K562 (cell line): ENCODE measurements around the gene IFI6. TPM values are rescaled to one million over a fixed set of nuclear protein-coding genes. Genes with fewer than 3 reads are reported as not detected.

ENCODE experiments used
- ATAC-seq: fragments of 200-7000 bp; cut with Tn5 transposase; 3 replicates; pipeline ENCODE4 v1.9.1; 2020; ENCODE audit warnings: moderate library complexity
- BruUV-seq: library from RNA; stranded (reverse); fragments of 400-500 nt; replicated peaks from 2 replicates; lab custom pipeline; 2021; lab: Mats Ljungman, UMichigan
- CTCF ChIA-PET: fragments of 300-600 bp; formaldehyde crosslinking; extraction: SDS; loops from one replicate; lab custom pipeline; 2021; ENCODE audit warnings: low intra/inter-chr PET ratio; lab: Yijun Ruan, JAX
- POLR2A ChIA-PET: fragments of 300-600, 350-650 bp; sonication (Branson Sonifier 250); formaldehyde crosslinking; extraction: SDS; loops from one replicate; lab custom pipeline; 2021; ENCODE audit warnings: antibody characterized with exemption, inconsistent platforms; lab: Yijun Ruan, JAX
- DNase-seq, 4 experiments: peaks; one replicate each; pipeline versions ENCODE4 v3.0.0 to v3.0.0-alpha.2; 2011 to 2018; ENCODE audit warnings: low spot score in 3 of 4, mixed read lengths in 3 of 4; ENCODE audit errors: extremely low read depth in 1 of 4
- FAIRE-seq: peaks from 2 replicates; lab custom pipeline; 2011; peaks lifted over from hg19 to GRCh38; lab: Jason Lieb, UNC
- H2AFZ ChIP-seq: 2 replicates; pipeline ENCODE4 v1.6.0; 2011; ENCODE audit warnings: low read depth, low read length, control low read depth, inconsistent platforms
- H3K27ac ChIP-seq: fragments of 200-600 bp; 3 replicates; pipeline ENCODE4 v1.8.0; 2011; ENCODE audit warnings: low read depth, mild to moderate bottlenecking, control low read depth, inconsistent platforms, low read length, moderate library complexity, mixed read lengths; ENCODE audit errors: extremely low read depth
- H3K27me3 ChIP-seq, 2 experiments: fragments of 300-600 bp in 1 of 2; 2 replicates in 1 of 2; 3 replicates in 1 of 2; pipeline versions ENCODE4 v1.6.0 to v1.8.0; 2011; ENCODE audit warnings: inconsistent platforms in 2 of 2, low read length in 2 of 2, mild to moderate bottlenecking in 1 of 2, mixed read lengths in 1 of 2, moderate library complexity in 1 of 2; ENCODE audit not compliant: control insufficient read depth in 2 of 2, insufficient read depth in 2 of 2
- H3K36me3 ChIP-seq: fragments of 300-600 bp; 3 replicates; pipeline ENCODE4 v1.8.0; 2011; ENCODE audit warnings: mild to moderate bottlenecking, low read length, inconsistent platforms; ENCODE audit not compliant: control insufficient read depth, insufficient read depth
- H3K4me1 ChIP-seq, 2 experiments: fragments of 200-600 bp in 1 of 2; replicated peaks in 1 of 2; 2 replicates in 1 of 2; 3 replicates in 1 of 2; pipeline versions ENCODE4 v1.5.1 to v1.8.0; 2011; ENCODE audit warnings: inconsistent platforms in 2 of 2, low read length in 2 of 2, mild to moderate bottlenecking in 1 of 2, mixed read lengths in 1 of 2, moderate library complexity in 1 of 2; ENCODE audit not compliant: control insufficient read depth in 2 of 2, insufficient read depth in 2 of 2
- H3K4me2 ChIP-seq: 2 replicates; pipeline ENCODE4 v1.6.1; 2011; ENCODE audit warnings: low read length, control low read depth, inconsistent platforms, mixed read lengths; ENCODE audit not compliant: insufficient read depth
- H3K4me3 ChIP-seq: fragments of 200-600 bp; sonication (generic), shearing (Covaris generic); 2 replicates; pipeline ENCODE4 v1.5.1; 2016; ENCODE audit warnings: control low read depth, inconsistent platforms
- H3K79me2 ChIP-seq: fragments of 200-600 bp; 3 replicates; pipeline ENCODE4 v1.8.0; 2011; ENCODE audit warnings: low read length, inconsistent platforms; ENCODE audit not compliant: control insufficient read depth, insufficient read depth
- H3K9ac ChIP-seq, 2 experiments: 2 replicates each; pipeline versions ENCODE4 v1.6.0 to v1.6.1; 2011; ENCODE audit warnings: low read depth in 2 of 2, low read length in 2 of 2, control low read depth in 1 of 2, inconsistent platforms in 1 of 2, mild to moderate bottlenecking in 1 of 2, mixed read lengths in 1 of 2; ENCODE audit not compliant: insufficient read depth in 1 of 2
- H3K9me1 ChIP-seq: one replicate; pipeline ENCODE4 v1.6.0; 2011; ENCODE audit warnings: inconsistent platforms, mild to moderate bottlenecking, low read length, moderate library complexity; ENCODE audit not compliant: control insufficient read depth, insufficient read depth
- H3K9me3 ChIP-seq: replicated peaks from 2 replicates; pipeline ENCODE4 v1.5.1; 2011; ENCODE audit warnings: low read depth, low read length, inconsistent platforms; ENCODE audit not compliant: control insufficient read depth, insufficient read depth
- H4K20me1 ChIP-seq: replicated peaks from 2 replicates; pipeline ENCODE4 v1.6.1; 2011; ENCODE audit warnings: low read length, inconsistent platforms, mixed read lengths; ENCODE audit not compliant: control insufficient read depth, insufficient read depth
- CEBPG ChIP-seq, 3 experiments: fragments of 200-800 bp in 1 of 3; sonication (Bioruptor generic) in 1 of 3; sonication (generic) in 1 of 3; formaldehyde crosslinking in 1 of 3; IDR thresholded peaks in 2 of 3; conservative IDR thresholded peaks in 1 of 3; 2 replicates each; pipeline versions ENCODE4 v1.6.1 to v1.8.0; 2016 to 2022; ENCODE audit warnings: missing compliant biosample characterization in 2 of 3, missing genetic modification characterization in 2 of 3, mild to moderate bottlenecking in 1 of 3, missing genetic modification reagents in 1 of 3
- RB1 ChIP-seq: fragments of 450-650 bp; IDR thresholded peaks from 2 replicates; pipeline ENCODE4 v1.6.1; 2017; ENCODE audit warnings: low read depth, mild to moderate bottlenecking
- SLC30A9 ChIP-seq: fragments of 250-450 bp; sonication (Bioruptor Pico); IDR thresholded peaks from 2 replicates; pipeline ENCODE4 v1.8.0; 2022; ENCODE audit warnings: mild to moderate bottlenecking, moderate library complexity
- WGBS: fragments of 100-300 bp; shearing (Covaris generic); methylation state at CpG from one replicate; pipeline ENCODE4 v1.1.6; 2016; ENCODE audit warnings: low coverage, mixed read lengths; ENCODE audit not compliant: insufficient coverage; ENCODE audit errors: missing lambda C conversion rate; 5-methylcytosine and 5-hydroxymethylcytosine counted together
- in situ Hi-C: fragments of 300-500 bp; cut with MboI; formaldehyde crosslinking; loops from 4 replicates; pipeline ENCODE4 v1.15.0; 2018; ENCODE audit warnings: inconsistent platforms, mixed read lengths
- intact Hi-C: fragments of 100-400 bp; cut with micrococcal nuclease; formaldehyde crosslinking; loops from 2 replicates; pipeline ENCODE4 v1.14.2; 2022
- polyA plus RNA-seq, 8 experiments: library from polyadenylated mRNA; depleted of rRNA in 4 of 8; stranded (reverse) in 5 of 8; unstranded in 3 of 8; fragments of >200 nt; fragmentation: Nextera tagmentation in 2 of 8; fragmentation: Illumina TruSeq in 1 of 8; extraction: Ambion mirVana in 2 of 8; extraction: Trizol in 1 of 8; gene quantifications; 2 replicates each; pipeline versions ENCODE4 v1.2.1 to v1.2.3, GENCODE V29; 2011 to 2014; ENCODE audit warnings: inconsistent platforms in 1 of 8, missing spikeins in 1 of 8
- total RNA-seq, 7 experiments: library from RNA; depleted of rRNA in 6 of 7; stranded (reverse); fragments of >200 nt in 6 of 7; fragmentation: Illumina TruSeq in 2 of 7; extraction: Trizol in 2 of 7; gene quantifications; 2 replicates each; pipeline versions ENCODE4 v1.2.1 to v1.2.3, GENCODE V29; 2011 to 2021; ENCODE audit warnings: low replicate concordance in 1 of 7
- TF ChIP-seq, protein P1 (sequence below): sonication (generic); formaldehyde crosslinking; IDR thresholded peaks from 2 replicates; pipeline ENCODE4 v1.8.0; 2022; ENCODE audit warnings: missing genetic modification reagents, mild to moderate bottlenecking, borderline replicate concordance

The IFI6 gene
- total and polyA plus RNA-seq, 9 of the 15 experiments (the other 6 are each of a cell fraction or from before 2014, with no cell fraction given) = 0.17 to 4.5 (median 2.2) TPM

DNA sequence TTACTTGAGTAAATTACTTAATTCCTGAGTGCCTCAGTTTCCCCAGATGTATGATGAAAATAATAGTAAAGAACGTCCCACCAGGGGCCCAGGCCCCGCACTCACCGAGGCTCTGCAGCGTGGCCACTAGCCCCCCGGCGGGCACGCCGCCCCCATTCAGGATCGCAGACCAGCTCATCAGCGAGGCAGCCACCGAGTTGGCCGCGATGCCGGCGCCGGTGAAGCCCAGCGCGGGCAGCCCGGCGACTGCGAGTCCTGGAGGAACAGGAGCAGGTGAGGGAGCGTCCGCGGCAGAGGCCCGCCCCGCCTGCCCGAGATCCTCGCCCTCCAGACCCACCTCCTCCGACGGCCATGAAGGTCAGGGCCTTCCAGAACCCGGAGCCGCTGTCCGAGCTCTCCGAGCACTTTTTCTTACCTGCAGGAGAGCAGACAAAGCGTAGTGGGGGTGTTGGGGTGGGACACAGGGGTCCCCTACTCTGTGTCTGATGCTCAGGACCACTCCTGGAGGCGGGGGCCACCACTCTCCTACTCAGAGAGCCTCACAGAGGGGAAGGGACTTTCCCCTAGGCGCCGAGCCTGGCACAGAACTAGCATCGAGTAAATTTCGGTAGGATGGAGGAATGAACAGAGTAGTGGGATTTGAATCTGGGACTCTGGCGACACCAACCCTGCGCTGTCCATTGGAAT lies 3.7 kb downstream of the IFI6 start:
- Histone ChIP-seq H3K4me3 (no peak overlapping the region), H3K9ac (no peak overlapping the region), H3K27ac (no peak overlapping the region), H3K4me2 (no peak overlapping the region), H3K4me1 (peaks cover 26 to 30% of the 10 kb centered on the region in 2 experiments), H3K9me1 (no peaks in the 10 kb centered on the region), H3K27me3 (no peaks in the 10 kb centered on the region), H2AFZ (no peak overlapping the region), H3K9me3 (no peaks in the 10 kb centered on the region), H4K20me1 (no peaks in the 10 kb centered on the region), H3K36me3 (no peaks in the 10 kb centered on the region), H3K79me2 (no peaks in the 10 kb centered on the region)
- in situ Hi-C loops (loop anchor here (5.0 kb wide), 1 partner anchor 566 kb away; no protein-coding TSS in a partner anchor), intact Hi-C loops (loop anchor here (5.0 to 10.0 kb wide), 2 partner anchors 164 to 623 kb away; partner anchors contain the start of gene PPP1R8)
- 78% methylated on average over 34 of the region's 42 CpGs for WGBS
- BruUV-seq = no TSS peak
- DNase-seq (no peak), FAIRE-seq (no peak), ATAC-seq (no peak)
- CTCF ChIA-PET = interaction anchor here (1.1 to 1.4 kb wide), 3 partner anchors 215 to 320 kb away, joined by 3 to 8 read pairs (median 3); no protein-coding TSS in a partner anchor
- POLR2A ChIA-PET = interaction anchor here (0.7 kb wide), 1 partner anchor 1116 kb away, joined by 4 read pairs; no protein-coding TSS in a partner anchor
- TF ChIP-seq, protein P1, sequence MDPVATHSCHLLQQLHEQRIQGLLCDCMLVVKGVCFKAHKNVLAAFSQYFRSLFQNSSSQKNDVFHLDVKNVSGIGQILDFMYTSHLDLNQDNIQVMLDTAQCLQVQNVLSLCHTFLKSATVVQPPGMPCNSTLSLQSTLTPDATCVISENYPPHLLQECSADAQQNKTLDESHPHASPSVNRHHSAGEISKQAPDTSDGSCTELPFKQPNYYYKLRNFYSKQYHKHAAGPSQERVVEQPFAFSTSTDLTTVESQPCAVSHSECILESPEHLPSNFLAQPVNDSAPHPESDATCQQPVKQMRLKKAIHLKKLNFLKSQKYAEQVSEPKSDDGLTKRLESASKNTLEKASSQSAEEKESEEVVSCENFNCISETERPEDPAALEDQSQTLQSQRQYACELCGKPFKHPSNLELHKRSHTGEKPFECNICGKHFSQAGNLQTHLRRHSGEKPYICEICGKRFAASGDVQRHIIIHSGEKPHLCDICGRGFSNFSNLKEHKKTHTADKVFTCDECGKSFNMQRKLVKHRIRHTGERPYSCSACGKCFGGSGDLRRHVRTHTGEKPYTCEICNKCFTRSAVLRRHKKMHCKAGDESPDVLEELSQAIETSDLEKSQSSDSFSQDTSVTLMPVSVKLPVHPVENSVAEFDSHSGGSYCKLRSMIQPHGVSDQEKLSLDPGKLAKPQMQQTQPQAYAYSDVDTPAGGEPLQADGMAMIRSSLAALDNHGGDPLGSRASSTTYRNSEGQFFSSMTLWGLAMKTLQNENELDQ (CRISPR knock-in tag) = no peak
- TF ChIP-seq SLC30A9 (CRISPR knock-in tag) (no peak), CEBPG (CRISPR knock-in tag; IDR thresholded peaks at IDR 0.05) (no peak), CEBPG (tag; conservative IDR thresholded peaks at IDR 0.05 in 1 of 2, IDR thresholded peaks at IDR 0.05 in 1 of 2) (no peak), RB1 (no peak)
